PC-9 (cell line): ENCODE measurements around the gene SPSB2.
"Not testable (repeated sequence)": the region's sequence is repeated elsewhere in the genome, so short reads cannot be mapped to it uniquely, and the experiment has no call there.

ENCODE experiments used
- EZH2 ChIP-seq: fragments of 200-600 bp; sonication (generic); IDR thresholded peaks from 2 replicates; pipeline ENCODE4 v1.8.0; 2017; ENCODE audit warnings: antibody characterized with exemption, low read depth
- TF ChIP-seq, protein P1 (sequence below): fragments of 200-600 bp; sonication (generic); conservative IDR thresholded peaks from 2 replicates; pipeline ENCODE4 v1.6.1; 2017; ENCODE audit warnings: mixed run types, antibody characterized with exemption, mild to moderate bottlenecking, moderate library complexity

DNA sequence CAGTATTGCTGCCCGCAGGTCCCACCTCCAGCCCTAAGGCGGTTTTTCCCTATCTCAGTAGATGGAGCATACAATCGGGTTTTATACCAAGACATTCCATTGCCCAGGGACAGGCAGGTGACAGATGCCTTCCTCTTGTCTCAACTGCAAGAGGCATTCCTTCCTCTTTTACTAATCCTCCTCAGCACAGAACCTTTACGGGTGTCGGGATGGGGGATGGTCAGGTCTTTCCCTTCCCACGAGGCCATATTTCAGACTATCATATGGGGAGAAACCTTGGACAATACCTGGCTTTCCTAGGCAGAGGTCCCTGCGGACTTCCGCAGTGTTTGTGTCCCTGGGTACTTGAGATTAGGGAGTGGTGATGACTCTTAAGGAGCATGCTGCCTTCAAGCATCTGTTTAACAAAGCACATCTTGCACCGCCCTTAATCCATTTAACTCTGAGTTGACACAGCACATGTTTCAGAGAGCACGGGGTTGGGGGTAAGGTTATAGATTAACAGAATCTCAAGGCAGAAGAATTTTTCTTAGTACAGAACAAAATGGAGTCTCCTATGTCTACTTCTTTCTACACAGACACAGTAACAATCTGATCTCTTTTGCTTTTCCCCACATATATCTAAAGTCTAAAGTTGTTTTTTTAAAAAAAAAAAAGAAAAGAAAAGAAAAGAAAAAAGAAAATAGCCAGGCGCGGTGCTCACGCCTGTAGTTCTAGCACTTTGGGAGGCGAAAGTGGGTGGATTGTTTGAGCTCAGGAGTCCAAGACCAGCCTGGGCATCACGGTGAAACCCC, 13.3 kb upstream of the SPSB2 start:
- TF ChIP-seq, protein P1, sequence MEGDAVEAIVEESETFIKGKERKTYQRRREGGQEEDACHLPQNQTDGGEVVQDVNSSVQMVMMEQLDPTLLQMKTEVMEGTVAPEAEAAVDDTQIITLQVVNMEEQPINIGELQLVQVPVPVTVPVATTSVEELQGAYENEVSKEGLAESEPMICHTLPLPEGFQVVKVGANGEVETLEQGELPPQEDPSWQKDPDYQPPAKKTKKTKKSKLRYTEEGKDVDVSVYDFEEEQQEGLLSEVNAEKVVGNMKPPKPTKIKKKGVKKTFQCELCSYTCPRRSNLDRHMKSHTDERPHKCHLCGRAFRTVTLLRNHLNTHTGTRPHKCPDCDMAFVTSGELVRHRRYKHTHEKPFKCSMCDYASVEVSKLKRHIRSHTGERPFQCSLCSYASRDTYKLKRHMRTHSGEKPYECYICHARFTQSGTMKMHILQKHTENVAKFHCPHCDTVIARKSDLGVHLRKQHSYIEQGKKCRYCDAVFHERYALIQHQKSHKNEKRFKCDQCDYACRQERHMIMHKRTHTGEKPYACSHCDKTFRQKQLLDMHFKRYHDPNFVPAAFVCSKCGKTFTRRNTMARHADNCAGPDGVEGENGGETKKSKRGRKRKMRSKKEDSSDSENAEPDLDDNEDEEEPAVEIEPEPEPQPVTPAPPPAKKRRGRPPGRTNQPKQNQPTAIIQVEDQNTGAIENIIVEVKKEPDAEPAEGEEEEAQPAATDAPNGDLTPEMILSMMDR = not testable (repeated sequence)
- TF ChIP-seq EZH2 = not testable (repeated sequence)
